IPS-20b (cell line): ENCODE results near the gene NDUFA11.

Experiments
- H3K27ac ChIP-seq: one replicate; pipeline ENCODE4 v1.5.1; 2013; ENCODE audit warnings: low read length
- H3K27me3 ChIP-seq: 2 replicates; pipeline ENCODE4 v1.6.1; 2013; ENCODE audit warnings: mild to moderate bottlenecking, low read length, inconsistent platforms; ENCODE audit not compliant: insufficient read depth
- H3K36me3 ChIP-seq: 2 replicates; pipeline ENCODE4 v1.6.1; 2013; ENCODE audit warnings: low read depth, mild to moderate bottlenecking, inconsistent platforms, low read length, moderate library complexity; ENCODE audit not compliant: insufficient read depth
- H3K4me1 ChIP-seq: 2 replicates; pipeline ENCODE4 v1.6.1; 2013; ENCODE audit warnings: mild to moderate bottlenecking, control low read depth, inconsistent platforms, low read length, moderate library complexity; ENCODE audit not compliant: insufficient read depth
- H3K4me3 ChIP-seq: 2 replicates; pipeline ENCODE4 v1.5.1; 2013; ENCODE audit warnings: mild to moderate bottlenecking, low read length, inconsistent platforms
- H3K9ac ChIP-seq: 2 replicates; pipeline ENCODE4 v1.6.1; 2013; ENCODE audit warnings: low read depth, mild to moderate bottlenecking, inconsistent platforms, low read length, moderate library complexity
- H3K9me3 ChIP-seq: 2 replicates; pipeline ENCODE4 v1.6.1; 2013; ENCODE audit warnings: mild to moderate bottlenecking, low read depth, low read length, inconsistent platforms; ENCODE audit not compliant: insufficient read depth

The NDUFA11 gene

DNA sequence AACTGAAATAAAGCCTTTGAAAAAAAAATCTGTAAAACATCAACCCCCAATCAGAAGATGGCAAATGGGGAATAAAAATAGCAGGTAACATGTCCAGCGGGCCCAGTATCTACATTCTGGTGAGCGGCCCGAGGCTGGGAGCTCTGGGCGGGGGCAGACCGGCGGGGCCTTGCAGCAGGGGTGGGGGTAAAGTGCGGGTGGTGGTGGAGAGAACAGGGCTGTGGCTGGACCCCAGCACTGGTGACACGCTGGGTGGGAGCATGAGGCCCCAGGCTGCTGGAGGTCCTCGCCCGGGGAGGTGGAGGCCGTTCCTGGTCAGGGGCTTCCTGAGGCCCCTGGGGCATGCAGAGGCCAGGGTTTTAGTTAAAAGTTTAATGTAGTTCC is 12.2 kb upstream of the NDUFA11 start:
- no peak overlapping the region for H3K27ac ChIP-seq
- H3K9ac ChIP-seq = no peak overlapping the region
- no peak overlapping the region for H3K4me3 ChIP-seq
- no peaks in the 10 kb centered on the region for H3K9me3 ChIP-seq
- peaks cover 50% of the 10 kb centered on the region for H3K36me3 ChIP-seq
- no peaks in the 10 kb centered on the region for H3K4me1 ChIP-seq
- no peaks in the 10 kb centered on the region for H3K27me3 ChIP-seq

DNA sequence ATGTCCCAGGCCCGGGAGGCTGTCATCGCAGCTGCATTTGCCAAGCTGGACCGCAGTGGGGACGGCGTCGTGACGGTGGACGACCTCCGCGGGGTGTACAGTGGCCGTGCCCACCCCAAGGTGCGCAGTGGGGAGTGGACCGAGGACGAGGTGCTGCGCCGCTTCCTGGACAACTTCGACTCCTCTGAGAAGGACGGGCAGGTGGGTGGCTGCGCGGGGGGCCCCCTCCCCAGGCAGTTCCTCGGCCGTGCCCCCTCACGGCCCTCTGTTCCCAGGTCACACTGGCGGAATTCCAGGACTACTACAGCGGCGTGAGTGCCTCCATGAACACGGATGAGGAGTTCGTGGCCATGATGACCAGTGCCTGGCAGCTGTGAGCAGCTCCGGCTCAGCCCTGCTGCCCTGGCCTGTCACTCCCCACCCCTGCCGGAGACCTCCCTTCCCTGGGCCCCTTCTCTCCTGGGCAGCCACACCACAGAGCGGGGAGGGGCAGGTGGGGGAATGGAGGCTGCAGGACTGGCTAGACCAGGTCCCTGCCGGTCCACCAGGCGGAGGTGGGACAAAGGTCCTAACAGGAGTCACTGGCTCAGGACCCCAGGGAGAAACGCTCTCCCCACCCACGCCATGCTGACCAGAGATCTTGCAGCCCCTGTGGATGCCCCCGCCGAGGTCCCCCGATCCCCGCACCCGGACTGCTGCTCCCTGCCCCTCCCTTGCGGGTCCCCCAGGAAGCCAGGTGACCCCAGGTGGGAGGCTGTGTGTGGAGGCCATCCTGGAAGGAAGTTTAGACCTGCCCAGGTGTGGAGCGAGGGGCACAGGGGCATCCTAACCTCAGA is 11.6 kb upstream of the NDUFA11 start:
- peaks cover 45% of the 10 kb centered on the region for H3K36me3 ChIP-seq
- H3K4me1 ChIP-seq = no peaks in the 10 kb centered on the region
- H3K27ac ChIP-seq = no peak overlapping the region
- H3K27me3 ChIP-seq = no peaks in the 10 kb centered on the region
- no peak overlapping the region for H3K4me3 ChIP-seq
- H3K9ac ChIP-seq = no peak overlapping the region
- H3K9me3 ChIP-seq = no peaks in the 10 kb centered on the region

DNA sequence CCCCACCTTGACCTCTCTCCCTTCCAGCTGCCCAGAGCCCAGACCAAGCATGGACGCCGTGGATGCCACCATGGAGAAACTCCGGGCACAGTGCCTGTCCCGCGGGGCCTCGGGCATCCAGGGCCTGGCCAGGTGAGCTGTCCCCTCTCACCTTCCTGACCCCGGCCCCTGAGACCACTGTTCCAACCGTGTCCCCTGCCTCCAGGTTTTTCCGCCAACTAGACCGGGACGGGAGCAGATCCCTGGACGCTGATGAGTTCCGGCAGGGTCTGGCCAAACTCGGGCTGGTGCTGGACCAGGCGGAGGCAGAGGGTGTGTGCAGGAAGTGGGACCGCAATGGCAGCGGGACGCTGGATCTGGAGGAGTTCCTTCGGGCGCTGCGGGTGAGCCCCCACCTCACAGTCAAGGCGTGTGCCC is 10.8 kb upstream of the NDUFA11 start:
- H3K36me3 ChIP-seq = peaks cover 37% of the 10 kb centered on the region
- no peak overlapping the region for H3K27ac ChIP-seq
- H3K27me3 ChIP-seq = no peaks in the 10 kb centered on the region
- H3K4me3 ChIP-seq = no peak overlapping the region
- H3K9me3 ChIP-seq = no peaks in the 10 kb centered on the region
- H3K9ac ChIP-seq = no peak overlapping the region
- no peaks in the 10 kb centered on the region for H3K4me1 ChIP-seq

DNA sequence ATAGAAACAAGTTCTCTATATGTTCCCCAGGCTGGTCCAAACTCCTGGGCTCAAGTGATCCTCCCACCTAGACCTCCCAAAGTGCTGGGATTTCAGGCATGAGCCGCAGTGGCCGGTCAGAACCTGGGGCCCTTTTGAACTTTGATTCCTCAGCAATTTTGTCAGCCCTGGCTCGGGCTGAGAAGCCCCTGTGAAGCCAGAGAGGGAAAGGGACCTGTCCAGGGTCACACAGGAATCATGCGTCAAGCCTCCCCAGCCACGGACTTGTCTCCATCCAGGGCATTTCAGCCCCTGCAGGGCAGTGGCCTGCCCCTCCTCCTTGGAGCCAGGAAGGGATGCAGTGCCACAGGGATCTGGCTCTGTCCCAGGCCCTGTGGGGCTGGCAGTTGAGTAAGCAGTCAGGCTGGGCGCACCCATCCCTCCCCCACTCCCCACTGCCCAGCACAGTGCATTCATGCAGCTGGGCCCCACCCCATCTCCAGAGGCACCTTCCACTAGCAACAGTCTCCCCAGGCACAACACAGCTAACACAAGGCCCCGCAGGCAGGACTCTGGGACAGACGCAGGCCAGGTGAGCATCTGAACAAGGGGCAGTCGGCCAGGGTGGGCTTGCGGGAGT is 10.3 kb upstream of the NDUFA11 start, which contains the start of gene CAPS:
TSS of gene CAPS (plus strand) at position 516 of the 619 bp plus-strand sequence. CDS start 153 bp downstream, outside the sequence.
- no peak within 1 kb of the TSS for H3K9ac ChIP-seq
- no peaks in the 10 kb centered on the region for H3K4me1 ChIP-seq
- H3K36me3 ChIP-seq = peaks cover 32% of the 10 kb centered on the region
- H3K27ac ChIP-seq = no peak within 1 kb of the TSS
- no peak within 1 kb of the TSS for H3K4me3 ChIP-seq
- no peaks in the 10 kb centered on the region for H3K9me3 ChIP-seq
- no peaks in the 10 kb centered on the region for H3K27me3 ChIP-seq

DNA sequence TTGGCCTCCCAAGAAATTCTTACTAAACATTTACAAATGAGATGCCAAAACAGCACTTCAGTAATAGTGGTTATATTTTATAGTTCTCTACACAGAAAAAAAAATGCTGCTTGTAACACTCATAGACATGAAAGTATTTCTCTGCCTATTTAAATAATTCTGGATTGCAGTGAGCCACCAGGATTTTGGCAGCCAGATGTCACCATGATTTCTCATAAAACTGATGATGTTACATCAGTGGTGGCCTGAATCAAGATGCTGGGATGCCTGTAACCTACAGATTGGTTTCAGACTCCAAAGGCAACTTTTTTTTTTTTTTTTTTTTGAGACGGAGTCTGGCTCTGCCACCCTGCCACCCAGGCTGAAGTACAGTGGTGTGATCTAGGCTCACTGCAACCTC is 7.8 kb upstream of the NDUFA11 start:
- Histone ChIP-seq H3K27me3 (no peaks in the 10 kb centered on the region), H3K36me3 (peaks cover 10% of the 10 kb centered on the region), H3K4me3 (no peak overlapping the region), H3K4me1 (no peaks in the 10 kb centered on the region), H3K9ac (no peak overlapping the region), H3K9me3 (no peaks in the 10 kb centered on the region), H3K27ac (no peak overlapping the region)

DNA sequence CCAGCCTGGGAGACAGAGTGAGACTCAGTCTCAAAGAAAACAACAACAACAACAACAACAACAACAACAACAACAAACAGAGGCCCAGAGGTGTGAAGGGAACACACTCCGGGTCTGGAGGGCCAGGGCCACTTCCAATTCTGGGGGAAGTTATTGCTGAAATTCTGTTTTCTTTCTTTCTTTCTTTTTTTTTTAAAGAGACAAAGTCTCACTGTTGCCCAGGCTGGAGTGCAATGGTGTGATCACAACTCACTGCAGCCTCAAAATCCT is 7.0 kb upstream of the NDUFA11 start:
- no peaks in the 10 kb centered on the region for H3K27me3 ChIP-seq
- H3K36me3 ChIP-seq = peaks cover 2% of the 10 kb centered on the region; the same call in 1 of the 2 replicates
- H3K27ac ChIP-seq = no peak overlapping the region
- no peak overlapping the region for H3K4me3 ChIP-seq
- no peaks in the 10 kb centered on the region for H3K4me1 ChIP-seq
- no peaks in the 10 kb centered on the region for H3K9me3 ChIP-seq
- no peak overlapping the region for H3K9ac ChIP-seq

DNA sequence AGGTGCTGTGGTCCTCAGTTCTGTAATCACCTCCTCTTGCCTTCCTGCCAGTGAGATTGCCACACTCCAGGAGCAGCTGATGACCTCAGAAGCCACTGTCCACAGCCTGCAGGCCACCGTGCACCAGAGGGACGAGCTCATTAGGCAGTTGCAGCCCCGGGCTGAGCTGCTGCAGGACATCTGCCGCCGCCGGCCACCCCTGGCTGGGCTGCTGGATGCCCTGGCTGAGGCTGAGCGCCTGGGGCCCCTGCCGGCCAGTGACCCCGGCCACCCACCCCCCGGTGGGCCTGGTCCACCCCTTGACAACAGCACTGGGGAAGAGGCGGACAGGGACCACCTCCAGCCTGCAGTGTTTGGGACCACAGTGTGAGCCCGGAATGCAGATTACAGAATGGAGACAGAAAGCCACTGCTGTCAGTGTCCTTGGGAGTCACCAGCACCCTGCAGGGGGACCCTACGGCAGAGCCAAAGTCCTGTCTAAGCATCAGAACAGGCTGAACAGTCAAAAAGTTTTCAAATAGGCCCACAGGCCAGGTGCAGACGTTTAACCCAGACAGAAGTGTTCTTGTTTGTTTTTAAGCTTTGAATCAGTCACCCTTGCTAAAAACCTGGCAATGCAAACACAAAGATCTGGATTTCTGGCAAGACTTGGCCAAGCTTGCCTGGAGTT is 5.3 kb upstream of the NDUFA11 start:
- H3K4me3 ChIP-seq = no peak overlapping the region
- H3K36me3 ChIP-seq = no peaks in the 10 kb centered on the region
- H3K9me3 ChIP-seq = no peaks in the 10 kb centered on the region
- H3K4me1 ChIP-seq = no peaks in the 10 kb centered on the region
- H3K27me3 ChIP-seq = no peaks in the 10 kb centered on the region
- no peak overlapping the region for H3K27ac ChIP-seq
- H3K9ac ChIP-seq = no peak overlapping the region

DNA sequence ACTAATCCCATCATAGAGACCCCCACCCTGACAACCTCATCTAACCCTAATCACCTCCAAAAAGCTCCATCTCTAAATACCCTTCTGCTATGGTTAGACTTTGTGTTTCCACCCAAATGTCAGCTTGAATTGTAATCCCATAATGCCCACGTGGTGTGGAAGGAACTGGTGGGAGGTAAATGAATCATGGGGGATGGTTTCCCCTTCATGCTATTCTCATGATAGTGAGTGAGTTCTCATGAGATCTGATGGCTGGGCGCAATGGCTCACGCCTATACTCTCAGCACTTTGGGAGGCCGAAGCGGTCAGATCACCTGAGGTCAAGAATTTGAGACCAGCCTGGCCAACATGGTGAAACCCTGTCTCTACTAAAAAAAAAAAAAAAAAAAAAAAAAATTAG is 3.7 kb upstream of the NDUFA11 start:
- no peak overlapping the region for H3K27ac ChIP-seq
- no peaks in the 10 kb centered on the region for H3K27me3 ChIP-seq
- H3K9me3 ChIP-seq = no peaks in the 10 kb centered on the region
- no peak overlapping the region for H3K9ac ChIP-seq
- no peaks in the 10 kb centered on the region for H3K4me1 ChIP-seq
- H3K4me3 ChIP-seq = no peak overlapping the region
- no peaks in the 10 kb centered on the region for H3K36me3 ChIP-seq

DNA sequence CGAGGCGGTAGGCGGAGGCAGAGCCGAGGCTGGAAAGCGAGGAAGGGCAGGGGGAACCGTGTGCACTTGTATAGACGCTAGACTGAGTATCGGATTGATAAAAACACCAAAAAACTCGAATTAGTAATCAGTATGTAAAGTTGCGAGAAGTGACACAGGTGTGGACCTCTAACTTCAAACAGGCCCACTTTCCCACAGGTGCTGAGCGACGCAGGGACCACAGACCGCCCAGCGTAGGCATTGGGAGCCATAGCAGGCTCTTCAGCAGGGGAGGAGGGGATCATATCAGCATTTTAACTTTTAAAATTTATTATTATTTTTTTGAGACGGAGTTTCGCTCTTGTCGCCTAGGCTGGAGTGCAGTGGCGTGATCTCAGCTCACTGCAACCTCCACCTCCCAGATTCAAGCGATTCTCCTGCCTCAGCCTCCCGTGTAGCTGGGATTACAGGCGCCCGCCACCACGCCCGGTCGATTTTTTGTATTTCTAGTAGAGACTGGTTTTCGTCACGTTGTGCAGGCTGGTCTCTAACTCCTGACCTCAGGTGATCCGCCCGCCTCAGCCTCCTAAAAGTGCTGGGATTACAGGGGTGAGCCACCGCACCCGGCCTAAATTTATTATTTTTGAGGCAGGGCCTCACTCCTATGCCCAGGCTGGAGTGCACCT is 1.7 kb upstream of the NDUFA11 start:
- H3K27ac ChIP-seq = no peak overlapping the region
- H3K4me3 ChIP-seq = peak overlapping the region; percentile 99
- peak overlapping the region; percentile 73 for H3K9ac ChIP-seq

DNA sequence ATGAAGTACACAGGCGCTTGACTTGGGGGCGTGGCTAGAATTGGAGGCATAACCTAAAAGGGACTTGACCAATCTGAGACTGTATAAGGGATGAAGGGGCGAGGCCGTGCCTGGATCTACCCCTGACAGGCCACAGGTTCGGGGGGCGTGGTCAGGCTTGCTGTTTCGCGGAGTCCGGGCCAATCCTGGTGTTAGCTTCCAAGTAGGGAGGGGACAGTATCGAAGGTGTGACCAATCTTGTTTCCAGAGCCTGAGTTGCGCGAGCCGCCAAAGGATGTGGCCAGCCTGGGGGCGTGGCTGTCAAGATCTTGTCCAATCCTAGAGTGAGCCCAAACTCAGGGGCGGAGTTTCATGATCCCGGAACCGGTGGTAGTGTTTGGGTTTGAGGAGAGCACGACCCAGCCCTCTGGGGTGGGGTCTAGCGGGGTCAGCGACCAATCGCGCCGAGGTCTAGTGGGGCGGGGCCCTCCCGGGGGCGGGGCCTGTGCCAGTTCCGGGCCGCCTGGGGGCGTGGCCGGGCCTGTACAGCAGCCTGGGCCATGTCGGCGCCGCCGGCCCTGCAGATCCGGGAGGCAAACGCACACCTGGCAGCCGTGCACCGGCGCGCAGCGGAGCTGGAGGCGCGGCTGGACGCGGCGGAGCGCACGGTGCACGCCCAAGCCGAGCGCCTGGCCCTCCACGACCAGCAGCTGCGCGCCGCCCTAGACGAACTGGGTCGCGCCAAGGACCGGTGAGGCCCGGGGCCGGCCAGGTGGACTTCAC is 943 bp upstream of the NDUFA11 start, which contains the start of gene VMAC:
TSS of gene VMAC (plus strand) at position 521 of the 762 bp plus-strand sequence. CDS start at position 540, 19 bp downstream.
- Histone ChIP-seq H3K36me3 (peaks cover 13% of the 10 kb centered on the region; the same call in 1 of the 2 replicates), H3K4me3 (peak within 1 kb of the TSS; percentile 99), H3K4me1 (no peaks in the 10 kb centered on the region), H3K27ac (peak within 1 kb of the TSS; percentile 28), H3K9me3 (no peaks in the 10 kb centered on the region), H3K27me3 (no peaks in the 10 kb centered on the region), H3K9ac (peak within 1 kb of the TSS; percentile 99)

More for the DNA sequence above, 1.7 kb upstream of the NDUFA11 start:
- no peaks in the 10 kb centered on the region for H3K27me3 ChIP-seq
- peaks cover 10% of the 10 kb centered on the region; the same call in 1 of the 2 replicates for H3K36me3 ChIP-seq
- H3K9me3 ChIP-seq = no peaks in the 10 kb centered on the region
- no peaks in the 10 kb centered on the region for H3K4me1 ChIP-seq
